ENCODE results near the gene KRT74.
"Not testable (repeated sequence)": the region's sequence is repeated elsewhere in the genome, so short reads cannot be mapped to it uniquely, and the experiment has no call there.

KRT74 gene

DNA sequence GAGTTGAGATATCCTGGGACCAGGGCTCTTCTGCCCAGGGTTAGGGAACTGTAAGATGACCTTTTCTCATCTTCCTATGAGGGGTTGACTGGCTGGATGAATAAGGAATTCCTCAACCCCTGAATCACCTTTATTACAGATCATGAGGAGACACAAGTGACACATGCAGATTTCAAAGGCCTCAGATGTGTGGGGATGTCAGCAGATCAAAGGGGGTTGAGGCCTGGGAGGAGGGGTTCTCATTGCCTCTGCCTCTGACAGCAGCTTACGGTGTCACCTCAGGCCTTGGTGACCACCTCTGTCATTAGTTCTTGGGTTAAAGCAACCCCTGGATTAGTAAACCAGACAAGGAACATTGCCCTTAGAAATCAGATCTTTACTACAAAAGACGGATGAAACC lies 29.7 kb upstream of the KRT74 start:
- DNase-seq (ENCODE audit: low read depth, low spot score): no peak

GRCh38 chr12:52602552-52602951 lies 28.9 kb upstream of the KRT74 start:
- DNase-seq (ENCODE audit: low read depth, low spot score): no peak

DNA sequence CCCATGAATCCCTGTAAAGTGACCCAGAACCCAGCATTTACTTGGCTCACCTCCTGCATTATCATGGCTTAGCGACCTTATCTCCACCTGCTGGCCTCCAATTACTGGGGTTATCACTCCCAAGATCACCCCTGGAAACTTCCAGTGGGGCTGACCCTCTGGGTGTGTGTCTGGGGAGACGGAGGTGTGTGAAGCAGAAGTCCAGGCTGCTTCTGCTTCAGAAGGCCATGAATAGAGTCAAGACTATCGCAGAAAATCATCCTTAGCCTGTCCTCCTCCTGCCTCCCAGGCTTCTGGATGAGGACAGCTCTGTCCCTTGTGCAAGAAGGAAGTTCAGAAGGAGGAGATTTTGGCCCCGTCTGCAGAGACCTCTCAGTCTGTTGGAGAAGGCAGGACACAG lies 28.0 kb upstream of the KRT74 start:
- DNase-seq (ENCODE audit: low read depth, low spot score): no peak

DNA sequence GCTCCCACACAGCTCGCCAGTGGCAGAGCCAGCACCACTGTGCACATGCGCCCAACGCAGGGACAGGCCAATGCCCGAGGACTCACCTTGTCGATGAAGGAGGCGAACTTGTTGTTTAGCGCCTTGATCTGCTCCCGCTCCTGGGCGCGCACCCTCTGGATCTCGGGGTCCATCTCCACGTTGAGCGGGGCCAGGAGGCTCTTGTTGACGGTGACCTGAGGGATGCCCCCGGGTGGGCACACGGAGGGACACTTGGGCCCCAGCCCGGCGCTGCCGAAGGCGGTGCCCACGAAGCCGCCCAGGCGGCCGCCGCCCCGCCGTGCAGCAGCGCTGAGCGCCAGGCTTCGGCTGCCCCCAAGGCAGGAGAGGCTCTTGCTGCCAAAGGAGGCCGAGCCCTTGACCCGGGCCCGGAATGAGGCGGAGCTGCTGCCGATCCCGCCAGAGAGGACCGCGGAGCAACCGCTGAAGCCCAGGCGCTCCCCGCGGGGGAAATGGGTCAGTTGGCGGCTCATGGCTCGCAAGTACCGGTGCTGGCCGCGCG lies 27.4 kb upstream of the KRT74 start, which contains the start of gene KRT72:
TSS of gene KRT72 (minus strand) at position 523 of the 541 bp plus-strand sequence. CDS start at position 512, 11 bp downstream.
- DNase-seq (ENCODE audit: low read depth, low spot score): no peak

DNA sequence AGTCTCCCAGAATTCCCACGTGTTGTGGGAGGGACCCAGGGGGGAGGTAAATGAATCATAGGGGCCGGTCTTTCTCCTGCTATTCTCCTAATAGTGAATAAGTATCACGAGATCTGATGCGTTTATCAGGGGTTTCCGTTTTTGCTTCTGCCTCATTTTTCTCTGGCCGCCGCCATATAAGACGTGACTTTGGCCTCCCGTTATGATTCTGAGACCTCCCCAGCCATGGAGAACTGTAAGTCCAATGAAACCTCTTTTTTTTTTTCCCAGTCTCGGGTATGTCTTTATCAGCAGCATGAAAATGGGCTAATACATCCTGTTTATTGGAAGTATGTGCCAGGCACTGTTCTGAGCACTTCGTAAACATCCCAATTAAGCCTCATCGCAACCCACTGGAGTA lies 26.8 kb upstream of the KRT74 start:
- no peak for DNase-seq (ENCODE audit: low read depth, low spot score)

DNA sequence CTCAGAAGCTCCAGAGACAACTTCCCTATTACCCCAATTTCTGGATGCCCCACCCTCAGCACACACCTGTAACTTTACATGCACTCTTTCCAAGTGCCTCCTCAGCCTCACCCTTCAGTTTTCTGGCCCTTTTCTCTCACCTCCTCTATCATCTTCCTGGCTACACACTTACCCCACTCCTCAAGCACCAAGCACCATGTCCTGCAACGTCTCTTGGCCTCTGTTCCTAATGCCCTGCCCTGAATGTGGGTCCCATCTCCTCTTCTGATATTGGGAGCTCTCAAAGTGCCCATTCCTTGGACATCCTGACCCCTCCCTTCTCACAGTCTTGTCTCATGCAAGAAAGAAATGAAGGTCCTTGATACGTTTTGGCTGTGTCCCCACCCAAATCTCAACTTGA lies 26.4 kb upstream of the KRT74 start:
- DNase-seq (ENCODE audit: low read depth, low spot score): no peak

GRCh38 chr12:52598966-52599365 lies 25.3 kb upstream of the KRT74 start:
- DNase-seq (ENCODE audit: low read depth, low spot score): no peak

DNA sequence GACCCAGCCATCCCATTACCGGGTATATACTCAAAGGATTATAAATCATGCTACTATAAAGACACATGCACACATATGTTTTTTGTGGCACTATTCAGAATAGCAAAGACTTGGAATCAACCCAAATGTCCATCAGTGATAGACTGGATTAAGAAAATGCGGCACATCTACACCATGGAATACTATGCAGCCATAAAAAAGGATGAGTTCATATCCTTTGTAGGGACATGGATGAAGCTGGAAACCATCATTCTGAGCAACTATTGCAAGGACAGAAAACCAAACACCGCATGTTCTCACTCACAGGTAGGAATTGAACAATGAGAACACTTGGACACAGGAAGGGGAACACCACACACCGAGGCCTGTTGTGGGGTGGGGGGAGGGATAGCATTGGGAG lies 20.6 kb upstream of the KRT74 start:
- not testable (repeated sequence) for DNase-seq (ENCODE audit: low read depth, low spot score)

DNA sequence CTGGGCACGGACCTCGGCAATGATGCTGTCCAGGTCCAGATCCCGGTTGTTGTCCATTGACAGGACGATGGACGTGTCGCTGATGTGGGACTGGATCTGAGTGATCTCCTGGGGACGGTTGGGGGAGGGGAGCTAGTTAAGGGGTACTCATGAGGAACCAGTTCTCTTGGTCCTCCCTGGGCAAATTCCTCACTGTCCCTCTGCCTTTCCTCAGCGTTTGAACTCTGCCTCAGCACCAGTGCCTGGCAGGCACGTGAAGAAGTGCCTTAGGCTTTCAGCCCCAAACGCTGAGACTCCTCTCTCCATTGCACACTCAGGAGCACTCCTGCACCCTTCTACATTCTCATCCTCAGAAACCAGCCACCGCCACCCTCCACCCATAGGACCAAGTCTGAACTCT lies 17.9 kb upstream of the KRT74 start:
- no peak for DNase-seq (ENCODE audit: low read depth, low spot score)

- no peak for DNase-seq (ENCODE audit: low read depth, low spot score)
Observed at GRCh38 chr12:52590021-52590420, 16.4 kb upstream of the KRT74 start.

GRCh38 chr12:52587563-52587962 lies 13.9 kb upstream of the KRT74 start:
- no peak for DNase-seq (ENCODE audit: low read depth, low spot score)

DNA sequence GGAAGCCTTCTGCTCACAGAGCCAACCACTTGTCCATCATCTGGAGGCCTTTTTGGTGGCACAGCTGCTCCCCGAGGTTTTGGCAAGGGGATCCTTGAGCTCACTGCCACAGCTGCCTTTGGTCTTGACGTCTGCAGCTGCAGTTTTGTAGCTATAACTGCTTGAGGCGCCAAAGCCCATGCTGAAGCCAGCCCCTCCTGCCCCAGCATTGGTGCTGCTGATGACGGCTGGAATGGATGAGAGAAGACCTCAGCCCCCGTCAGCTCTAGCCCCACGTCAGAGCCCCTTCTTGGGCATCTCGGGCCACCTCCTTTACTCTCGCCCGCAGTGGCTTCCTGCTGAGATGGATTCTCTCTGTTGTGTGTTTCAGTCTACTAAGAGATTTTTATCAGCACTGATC lies 12.3 kb upstream of the KRT74 start:
- DNase-seq (ENCODE audit: low read depth, low spot score): no peak

DNA sequence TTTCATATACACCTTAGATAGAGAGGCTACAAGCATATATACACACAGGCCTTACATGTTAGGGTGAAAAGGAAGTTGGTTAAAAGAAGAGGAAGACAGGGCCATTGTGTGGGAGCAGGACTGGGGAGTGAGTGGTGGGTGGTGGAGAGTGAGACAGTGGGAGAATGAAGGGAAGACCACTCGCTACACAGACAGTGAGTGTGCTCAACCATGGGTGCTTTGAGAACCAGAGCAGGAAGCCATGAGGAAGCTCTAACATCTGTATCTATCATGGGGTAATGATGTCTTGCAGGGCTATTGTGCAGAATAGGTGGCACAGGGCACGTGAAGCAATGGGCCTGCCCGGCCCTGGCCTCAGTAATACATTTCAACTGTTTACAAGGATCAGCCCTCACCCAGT lies 11.4 kb upstream of the KRT74 start:
- no peak for DNase-seq (ENCODE audit: low read depth, low spot score)

DNA sequence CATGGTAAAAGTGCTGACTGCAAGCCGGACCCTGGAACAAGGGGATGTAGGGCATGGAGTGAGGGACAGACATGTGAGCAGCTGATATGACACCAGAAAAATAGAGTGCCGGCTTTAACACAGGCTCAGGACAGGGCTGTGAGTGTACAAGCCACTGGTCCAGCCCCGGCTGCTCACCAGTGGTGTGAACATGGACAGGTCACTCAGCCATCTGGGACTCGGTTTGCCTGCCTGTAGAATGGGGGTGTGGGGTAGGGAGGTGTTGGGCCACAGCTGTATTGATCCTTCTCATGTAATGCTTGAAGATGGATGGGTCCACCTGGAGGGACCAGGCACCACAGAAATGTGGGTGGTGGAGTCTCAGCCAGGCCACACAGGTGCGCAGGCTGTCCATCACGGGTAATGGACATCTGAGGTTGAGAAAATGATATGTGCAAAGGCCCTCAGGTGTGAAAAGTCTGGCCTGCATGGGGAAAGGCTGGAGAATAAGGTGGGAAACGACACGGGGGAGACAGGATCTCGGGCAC lies 10.6 kb upstream of the KRT74 start:
- no peak for DNase-seq (ENCODE audit: low read depth, low spot score)

GRCh38 chr12:52582971-52583456 lies 9.4 kb upstream of the KRT74 start:
- peak; percentile 9 for DNase-seq (ENCODE audit: low read depth, low spot score)

DNA sequence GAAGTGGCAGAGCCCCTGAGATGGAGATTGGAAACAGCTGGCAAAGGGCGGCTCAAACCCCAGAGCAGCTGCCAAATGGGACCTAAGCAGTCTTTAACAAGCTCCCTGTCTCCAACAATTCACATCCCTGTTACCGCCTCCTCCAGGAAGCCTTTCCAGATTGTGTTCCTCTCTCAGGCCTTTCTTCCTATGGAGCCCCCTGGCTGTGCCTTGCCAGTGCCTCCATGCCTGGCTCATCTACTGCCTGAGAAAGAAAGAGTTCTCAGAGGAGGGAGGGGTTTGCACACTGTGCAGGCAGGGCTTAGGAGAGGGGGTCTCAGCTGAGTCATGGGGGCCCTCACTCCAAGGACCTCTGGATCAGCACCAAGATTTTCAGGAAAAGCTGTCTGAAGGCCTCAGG lies 8.8 kb upstream of the KRT74 start:
- DNase-seq (ENCODE audit: low read depth, low spot score): no peak

GRCh38 chr12:52581481-52581880 lies 7.8 kb upstream of the KRT74 start:
- DNase-seq (ENCODE audit: low read depth, low spot score): no peak

DNA sequence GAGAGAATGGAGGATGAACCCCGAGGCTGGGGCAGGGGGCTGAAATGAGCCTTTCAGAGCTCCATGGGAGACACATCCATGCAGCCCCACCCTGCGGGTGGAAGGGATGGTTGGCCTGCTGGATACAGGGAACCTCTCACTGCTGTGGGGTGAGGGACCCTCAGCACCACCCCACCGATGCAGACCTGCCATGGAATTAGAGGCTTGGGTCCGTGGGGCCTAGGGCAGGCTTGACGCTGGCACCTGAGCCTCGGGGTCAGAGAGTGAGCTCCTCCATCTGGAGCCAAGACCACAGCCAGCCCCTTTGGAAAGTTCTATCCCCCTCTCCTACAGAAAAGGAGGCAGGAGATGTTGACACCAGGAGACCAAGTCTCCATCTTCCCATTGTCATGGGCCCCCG lies 7.4 kb upstream of the KRT74 start:
- DNase-seq (ENCODE audit: low read depth, low spot score): no peak

GRCh38 chr12:52580496-52580895 lies 6.9 kb upstream of the KRT74 start:
- no peak for DNase-seq (ENCODE audit: low read depth, low spot score)

- DNase-seq (ENCODE audit: low read depth, low spot score): no peak
Observed at GRCh38 chr12:52579468-52580465, 6.1 kb upstream of the KRT74 start.

- DNase-seq (ENCODE audit: low read depth, low spot score): no peak
Observed at GRCh38 chr12:52578469-52578868, 4.8 kb upstream of the KRT74 start.

- no peak for DNase-seq (ENCODE audit: low read depth, low spot score)
Observed at GRCh38 chr12:52577316-52577715, 3.7 kb upstream of the KRT74 start.

GRCh38 chr12:52575948-52576347 lies 2.3 kb upstream of the KRT74 start:
- no peak for DNase-seq (ENCODE audit: low read depth, low spot score)
